ENCODE data around the gene GNAL.
"Not testable (repeated sequence)": the region's sequence is repeated elsewhere in the genome, so short reads cannot be mapped to it uniquely, and the experiment has no call there.

Gene GNAL

GRCh38 chr18:11669948-11670275 lies 19.2 kb upstream of the GNAL start:
- no peak for DNase-seq

- no peak for DNase-seq
These were observed 17.9 kb upstream of the GNAL start for GRCh38 chr18:11671156-11671555.

GRCh38 chr18:11672198-11672597 lies 16.9 kb upstream of the GNAL start:
- no peak for DNase-seq

GRCh38 chr18:11672846-11673454 lies 16.1 kb upstream of the GNAL start:
- no peak for DNase-seq

GRCh38 chr18:11673560-11673959 lies 15.5 kb upstream of the GNAL start:
- no peak for DNase-seq

- no peak for DNase-seq
These were observed 14.9 kb upstream of the GNAL start for GRCh38 chr18:11674119-11674518.

GRCh38 chr18:11676386-11676785 lies 12.7 kb upstream of the GNAL start:
- no peak for DNase-seq

GRCh38 chr18:11676867-11677266 lies 12.2 kb upstream of the GNAL start:
- DNase-seq, result no peak

- DNase-seq, result no peak
These were observed 10.9 kb upstream of the GNAL start for GRCh38 chr18:11678211-11678610.

- DNase-seq, result no peak
These were observed 853 bp downstream of the GNAL start for GRCh38 chr18:11689669-11690565.

- DNase-seq, result not testable (repeated sequence)
These were observed 1.6 kb downstream of the GNAL start for GRCh38 chr18:11690660-11691059.

GRCh38 chr18:11695736-11696135 lies 6.7 kb downstream of the GNAL start:
- no peak for DNase-seq

GRCh38 chr18:11696451-11696850 lies 7.4 kb downstream of the GNAL start:
- no peak for DNase-seq

GRCh38 chr18:11700876-11701275 lies 11.8 kb downstream of the GNAL start:
- no peak for DNase-seq

GRCh38 chr18:11710578-11710977 lies 21.5 kb downstream of the GNAL start:
- no peak for DNase-seq

GRCh38 chr18:11713756-11714155 lies 24.7 kb downstream of the GNAL start:
- DNase-seq, result no peak

GRCh38 chr18:11714244-11714918 lies 25.3 kb downstream of the GNAL start:
- no peak for DNase-seq

- not testable (repeated sequence) for DNase-seq
These were observed 27.8 kb downstream of the GNAL start for GRCh38 chr18:11716767-11717315.

- no peak for DNase-seq
These were observed 30.0 kb downstream of the GNAL start for GRCh38 chr18:11719050-11719449.

- DNase-seq, result no peak
These were observed 30.6 kb downstream of the GNAL start for GRCh38 chr18:11719621-11720020.

GRCh38 chr18:11721720-11722119 lies 32.7 kb downstream of the GNAL start:
- no peak for DNase-seq

GRCh38 chr18:11724781-11725180 lies 35.7 kb downstream of the GNAL start:
- DNase-seq, result no peak

GRCh38 chr18:11726556-11726955 lies 37.5 kb downstream of the GNAL start:
- DNase-seq, result no peak

GRCh38 chr18:11728249-11728648 lies 39.2 kb downstream of the GNAL start:
- DNase-seq, result no peak
